Stimulated activated CD4-positive, alpha-beta T cell treated with anti-CD3 and anti-CD28 coated beads, Interleukin-12 subunit alpha, Interleukin-12 subunit beta, amount 100 ng/mL, for 4 hours (primary cell): ENCODE measurements around the gene LRRC4C.

Source experiments
- DNase-seq: peaks from one replicate; pipeline ENCODE4 v3.0.0-alpha.2; 2020

Gene LRRC4C

DNA sequence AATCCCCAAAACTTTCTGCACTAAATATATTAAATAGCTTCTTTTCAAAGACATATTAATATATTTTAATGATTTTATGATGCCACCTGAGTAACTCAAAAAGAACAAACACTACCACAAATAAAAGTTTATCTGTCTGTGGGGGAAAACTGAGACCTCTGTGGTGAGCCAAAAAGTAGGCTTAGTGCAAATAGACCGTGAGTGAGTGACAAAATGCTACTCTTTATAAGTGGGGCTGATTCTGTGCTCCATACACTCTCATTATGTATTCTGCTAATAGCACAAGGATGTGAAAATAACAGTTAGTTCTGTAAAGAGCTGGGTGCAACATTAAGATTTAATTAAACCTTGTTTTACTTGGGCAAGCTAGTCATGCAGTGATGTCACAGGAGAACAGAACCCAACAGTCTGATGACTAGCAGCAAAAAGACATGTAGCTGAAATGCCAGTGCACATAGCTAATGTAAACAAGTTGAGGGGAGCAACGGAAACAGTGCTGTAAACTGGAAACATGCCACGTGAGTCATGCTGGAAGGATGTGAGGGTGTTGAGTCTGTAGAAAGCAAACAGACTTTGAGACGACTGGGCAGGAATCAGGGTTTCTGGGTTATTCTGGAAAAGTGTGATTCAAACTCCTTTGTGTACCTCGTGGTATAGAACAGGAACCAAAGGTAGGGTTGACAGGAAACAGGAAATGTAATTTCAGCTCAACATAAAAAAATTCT is 1130.4 kb downstream of the LRRC4C start:
- no peak for DNase-seq

DNA sequence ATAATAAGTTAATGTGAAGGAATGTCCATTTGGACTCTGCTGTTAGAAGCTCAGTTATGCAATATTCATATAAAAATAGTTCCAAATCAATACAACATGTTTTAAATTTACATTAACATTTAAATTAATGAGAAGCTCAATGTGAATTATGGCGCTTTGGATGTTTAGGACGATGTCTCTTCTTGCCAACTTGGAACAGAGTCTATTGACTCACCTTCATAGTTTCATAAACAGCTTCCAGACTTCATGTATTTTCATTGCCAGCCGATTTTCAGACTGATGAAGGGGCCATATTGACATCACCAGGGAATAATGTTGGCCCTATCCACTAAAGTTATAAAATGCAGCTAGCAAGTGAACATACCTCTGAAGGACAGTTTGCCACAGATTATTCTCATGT is 1136.2 kb downstream of the LRRC4C start:
- DNase-seq = no peak

DNA sequence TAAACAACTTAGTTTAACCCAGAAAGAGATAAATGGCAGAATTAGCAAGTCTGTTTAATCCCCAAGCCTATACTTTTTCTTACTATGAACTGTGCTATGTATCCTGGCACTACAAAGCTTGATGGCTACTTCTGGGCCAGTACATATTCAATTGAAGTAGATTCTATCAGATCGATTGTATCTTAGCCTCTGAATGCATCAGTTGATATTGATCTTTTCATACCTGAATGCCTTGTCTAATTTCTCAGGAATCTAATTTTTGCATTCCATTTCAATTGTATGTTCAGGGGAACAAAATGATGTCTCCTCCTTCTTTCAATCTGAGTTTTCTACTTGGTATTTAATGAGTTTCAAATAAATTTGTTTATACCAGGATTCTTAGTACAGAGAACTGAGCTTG is 1137.9 kb downstream of the LRRC4C start:
- no peak for DNase-seq

DNA sequence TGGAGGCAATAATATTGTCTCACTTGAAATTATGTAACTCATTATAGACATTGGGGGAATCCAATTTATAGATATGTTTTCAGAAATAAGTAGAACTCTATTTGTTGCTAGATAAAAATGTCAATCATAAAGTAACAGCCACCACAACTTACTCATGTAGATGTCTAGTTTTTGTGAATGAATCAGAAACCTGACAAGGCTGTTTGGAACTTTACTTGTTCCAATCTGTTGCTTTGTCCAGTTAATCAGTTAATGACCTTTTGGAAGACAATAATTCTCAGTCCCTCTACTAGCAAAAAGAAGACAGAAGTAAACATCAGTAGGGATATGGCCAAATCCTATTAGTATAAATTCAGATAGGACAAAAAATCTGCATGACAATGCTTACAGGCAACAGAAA is 1143.3 kb downstream of the LRRC4C start:
- no peak for DNase-seq

DNA sequence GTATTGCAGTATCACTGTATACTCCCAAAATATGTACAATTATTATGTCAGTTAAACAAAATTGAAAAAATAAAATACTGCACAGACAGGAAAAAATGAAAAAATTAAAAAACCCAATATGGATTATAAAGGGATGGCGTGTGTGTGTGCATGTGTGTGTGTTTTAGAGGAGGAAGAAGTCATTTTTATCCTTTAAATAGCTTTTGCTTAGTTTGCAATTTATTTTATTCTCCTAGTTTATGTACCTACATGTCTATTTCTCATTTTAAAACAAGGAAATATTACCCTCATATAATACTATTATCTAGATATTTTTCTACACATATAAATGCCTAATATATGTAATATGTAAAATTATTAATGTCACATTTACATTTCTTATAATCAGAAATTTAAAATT is 1144.3 kb downstream of the LRRC4C start:
- DNase-seq = no peak

DNA sequence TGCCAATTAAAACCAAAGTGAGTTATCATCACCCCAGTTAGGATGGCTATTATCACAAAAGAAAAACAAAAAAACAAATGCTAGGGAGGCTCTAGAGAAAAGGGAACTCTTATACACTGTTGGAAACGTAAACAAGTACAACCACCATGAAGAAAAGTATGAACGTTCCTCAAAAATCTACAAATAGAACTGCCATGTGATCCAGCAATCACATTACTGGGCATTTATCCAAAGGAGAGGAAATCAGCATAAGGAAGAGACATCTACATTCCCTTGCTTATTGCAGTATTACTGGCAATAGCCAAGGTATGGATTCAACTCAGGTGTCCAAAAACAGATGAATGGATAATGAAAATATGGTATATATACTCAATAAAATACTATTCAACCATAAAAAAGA is 1145.1 kb downstream of the LRRC4C start:
- no peak for DNase-seq

DNA sequence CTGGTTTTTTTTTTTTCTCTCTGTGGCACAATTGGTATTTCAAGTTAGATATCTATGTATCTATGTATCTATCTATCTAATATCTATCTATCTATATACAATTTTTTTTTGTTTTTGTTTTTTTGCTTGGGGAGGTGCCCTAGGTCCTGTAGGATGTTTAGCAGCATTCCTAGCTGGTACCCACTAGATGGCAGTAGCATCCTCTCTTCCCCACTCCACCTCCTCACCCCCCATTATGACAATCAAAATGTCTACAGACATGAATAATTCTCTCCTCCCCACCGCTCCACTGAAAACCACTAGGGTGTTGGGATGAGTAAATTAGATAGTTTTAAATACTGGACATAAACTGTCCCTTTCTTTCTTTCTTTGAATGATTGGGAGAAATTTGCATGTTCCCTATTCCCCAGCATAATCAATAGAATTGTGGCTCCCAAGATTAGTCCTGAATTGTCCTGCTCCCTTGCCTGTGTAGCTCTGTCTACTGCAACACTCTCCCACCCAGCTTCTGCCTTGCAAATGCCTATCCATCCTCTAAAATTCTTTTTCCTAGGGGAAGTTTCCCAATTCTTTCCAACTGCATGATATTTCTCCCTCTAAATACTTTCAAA is 1152.4 kb downstream of the LRRC4C start:
- DNase-seq = no peak

DNA sequence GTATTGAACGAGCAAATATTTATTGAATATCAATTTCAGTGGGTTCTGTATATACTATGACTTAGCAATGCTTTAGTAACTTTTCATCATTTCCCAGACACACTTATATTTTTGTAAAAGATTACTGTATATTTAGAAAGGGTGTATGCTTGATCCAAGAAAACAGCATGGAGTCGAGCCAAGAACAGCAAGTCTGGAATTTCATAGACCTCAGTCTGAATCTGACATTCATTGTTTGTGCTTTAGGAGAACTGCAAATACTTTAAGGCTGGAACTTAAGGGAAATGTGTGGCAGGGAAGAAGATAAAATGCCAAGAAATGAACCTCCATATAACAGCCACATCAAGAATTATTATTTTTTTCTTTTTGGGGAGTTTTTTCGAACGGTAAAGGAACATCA is 1156.8 kb downstream of the LRRC4C start:
- no peak for DNase-seq

DNA sequence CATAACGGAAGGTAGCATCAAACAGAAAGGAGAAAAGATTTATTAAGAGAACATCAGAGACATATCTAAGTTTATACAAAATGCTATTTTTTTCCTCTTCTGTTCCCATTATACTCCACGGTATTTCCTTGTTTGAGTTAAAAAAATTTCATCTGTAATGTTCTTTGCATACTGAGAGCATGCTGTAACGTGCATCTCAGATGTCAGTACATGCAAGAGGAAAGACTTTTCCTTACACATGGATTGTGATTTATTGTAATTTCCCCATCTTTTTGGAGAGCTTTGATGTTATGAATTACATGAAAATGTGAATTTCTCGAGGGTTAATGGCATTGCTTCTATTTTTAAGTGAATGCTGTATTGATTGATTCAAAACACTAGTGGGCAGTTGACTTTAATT is 1164.0 kb downstream of the LRRC4C start:
- no peak for DNase-seq

DNA sequence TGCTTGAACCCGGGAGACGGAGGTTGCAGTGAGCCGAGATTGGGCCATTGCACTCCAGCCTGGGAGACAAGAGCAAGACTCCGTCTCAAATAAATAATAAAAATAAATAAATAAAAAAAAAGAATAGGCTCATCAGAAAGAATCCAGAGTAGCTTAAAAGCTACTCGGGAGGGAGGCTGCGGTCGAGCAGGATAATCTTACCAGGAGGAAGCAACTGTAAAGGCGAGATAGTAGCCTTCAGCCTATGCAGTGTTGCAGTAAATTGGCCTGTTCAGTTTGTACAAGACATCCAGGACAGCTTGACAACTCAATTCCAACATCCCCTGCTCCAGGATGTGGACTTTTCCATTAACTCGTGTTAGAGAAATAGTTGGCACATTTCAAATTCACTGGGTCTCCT is 1164.7 kb downstream of the LRRC4C start:
- no peak for DNase-seq

DNA sequence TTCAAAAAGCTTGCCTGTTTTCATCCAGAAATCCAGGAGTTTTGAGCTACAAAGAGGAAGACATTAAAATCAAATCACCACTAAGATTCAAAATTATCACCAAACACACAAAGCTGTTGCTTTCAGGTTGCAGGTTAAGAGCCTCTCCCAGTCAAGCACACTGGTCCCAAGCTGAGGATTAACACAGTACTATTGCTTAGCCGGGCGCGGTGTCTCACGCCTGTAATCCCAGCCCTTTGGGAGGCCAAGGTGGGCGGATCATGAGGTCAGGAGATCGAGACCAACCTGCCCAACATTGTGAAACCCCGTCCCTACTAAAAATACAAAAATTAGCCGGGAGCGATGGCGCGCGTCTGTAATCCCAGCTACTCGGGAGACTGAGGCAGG is 1165.1 kb downstream of the LRRC4C start:
- no peak for DNase-seq

DNA sequence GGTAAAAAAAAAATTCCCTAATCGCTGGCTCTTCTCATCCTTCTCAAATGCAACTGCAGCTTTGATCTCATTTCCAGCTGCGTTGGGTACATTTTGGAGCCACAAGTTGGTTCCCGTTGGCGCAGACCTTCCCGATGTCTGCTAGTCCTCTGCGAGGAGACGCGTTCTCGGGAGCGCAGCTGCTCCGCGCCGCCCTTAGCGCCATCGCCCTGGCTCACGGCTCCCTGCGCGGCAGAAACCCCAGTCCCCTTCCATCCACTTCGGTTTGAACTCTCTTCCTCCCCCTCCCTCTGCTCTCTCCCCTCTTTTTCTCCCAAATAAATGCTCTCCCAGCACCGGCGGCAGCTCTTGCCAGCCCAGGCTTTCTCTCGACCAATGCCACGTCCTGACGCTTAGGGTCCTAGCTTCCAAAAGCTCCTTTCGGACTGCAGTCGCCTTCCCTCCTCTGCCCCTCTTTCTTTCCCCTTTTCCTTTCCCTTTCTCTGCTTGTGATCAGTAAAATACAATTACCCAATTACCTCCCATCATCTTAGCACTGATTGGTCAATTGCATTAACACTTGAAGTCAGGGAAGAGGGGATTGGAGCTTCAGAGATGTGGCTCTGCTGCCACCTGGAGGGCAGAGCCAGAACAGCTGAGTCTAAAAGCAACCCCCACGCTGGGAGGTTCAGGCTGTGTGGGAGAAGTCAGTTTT is 1165.7 kb downstream of the LRRC4C start:
- DNase-seq = no peak

DNA sequence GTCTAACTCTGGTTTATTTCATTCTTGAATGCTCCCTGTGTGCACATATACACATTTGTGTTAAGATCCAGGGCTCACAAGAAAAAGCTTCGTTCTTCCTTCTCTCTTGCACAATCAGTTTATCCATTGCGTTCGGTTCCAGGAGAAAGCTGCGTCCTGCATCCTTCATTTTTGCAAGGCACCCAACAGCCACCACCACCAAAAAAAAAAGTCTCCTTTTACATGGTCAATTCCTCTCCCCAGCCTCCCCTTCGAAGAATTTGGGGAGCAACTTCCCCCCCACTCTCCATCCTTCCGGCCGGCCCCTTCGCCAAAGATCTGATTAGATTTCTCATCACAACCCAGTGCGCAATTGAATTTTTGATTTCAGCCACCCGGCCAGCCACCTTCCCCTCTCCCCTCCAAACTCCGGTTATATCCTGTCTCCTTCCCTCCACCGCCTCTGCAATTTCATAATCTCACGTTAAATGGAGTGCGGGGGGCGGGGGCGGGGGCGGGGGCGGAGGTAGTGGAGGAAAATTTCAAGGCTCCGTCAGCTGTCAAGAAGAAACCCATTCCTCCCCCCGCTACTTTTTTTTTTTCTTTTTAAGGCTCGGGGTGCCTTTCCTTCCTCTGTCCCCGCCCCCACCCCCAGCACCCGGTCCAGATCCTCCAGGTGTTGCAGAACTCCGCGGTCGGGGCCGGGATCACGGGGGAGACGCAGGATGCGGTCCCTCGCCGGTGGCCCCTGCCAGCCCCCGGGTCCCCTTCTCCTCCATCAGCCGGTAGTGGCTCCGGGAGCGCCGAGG is 1166.5 kb downstream of the LRRC4C start:
- no peak for DNase-seq

DNA sequence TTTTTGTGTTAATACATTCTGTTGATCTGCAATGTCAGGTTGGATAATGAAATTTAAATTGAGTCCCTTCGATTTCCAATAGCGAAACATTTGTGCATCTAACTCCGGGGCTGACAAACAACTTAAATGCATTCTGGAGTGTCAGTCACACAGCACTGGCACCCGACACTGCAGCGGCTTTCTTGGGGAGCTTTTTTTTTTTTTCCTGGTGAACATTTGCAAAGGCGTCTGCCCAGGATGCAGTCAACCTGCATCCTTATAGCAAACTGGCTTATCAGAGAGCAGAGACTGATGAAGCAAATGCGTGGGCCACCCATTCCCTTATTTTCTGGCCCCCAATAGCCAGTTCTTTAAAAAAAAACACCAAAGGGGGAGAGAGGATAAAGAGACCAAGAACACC is 1167.7 kb downstream of the LRRC4C start:
- DNase-seq = no peak

DNA sequence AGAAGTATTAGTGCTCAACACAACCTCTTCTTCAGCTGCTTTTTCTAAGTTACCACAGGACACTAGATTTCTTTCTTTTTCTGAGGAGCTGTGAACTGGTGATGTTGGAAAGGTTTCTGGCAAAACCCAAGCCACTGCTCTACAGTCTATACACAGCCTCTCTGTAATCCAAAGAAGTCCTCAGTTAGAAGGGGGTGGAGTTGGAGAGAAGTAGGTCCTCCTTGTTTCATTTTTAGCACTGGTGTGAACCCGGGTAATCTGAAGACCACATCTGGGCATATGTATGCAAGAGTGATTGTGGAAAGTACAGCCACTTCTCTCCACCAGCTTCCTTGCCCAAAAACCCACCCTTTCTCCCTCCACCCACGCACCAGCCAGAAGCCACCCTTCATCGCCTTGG is 1168.1 kb downstream of the LRRC4C start:
- no peak for DNase-seq

DNA sequence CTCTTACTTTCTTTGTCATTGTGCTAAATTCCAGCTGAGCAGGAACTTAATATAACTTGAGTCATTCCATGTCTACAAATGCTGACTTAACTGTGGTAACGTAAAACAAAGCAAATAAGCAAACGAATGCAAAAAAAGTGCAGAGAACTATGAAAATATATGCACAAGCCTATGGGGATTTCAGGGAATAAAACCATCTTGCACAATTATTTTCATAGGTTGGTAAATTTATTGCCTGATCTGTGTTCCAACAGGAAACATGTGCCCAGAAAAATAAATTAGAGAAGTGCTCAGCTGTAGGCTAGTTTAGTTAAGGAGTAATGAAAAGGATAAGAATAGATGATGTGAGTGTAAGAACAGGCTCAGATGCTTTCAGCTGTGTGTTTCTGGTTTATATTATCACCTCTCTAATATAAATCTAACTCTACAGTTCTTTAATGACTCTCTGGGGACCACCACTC is 1169.3 kb downstream of the LRRC4C start:
- no peak for DNase-seq

DNA sequence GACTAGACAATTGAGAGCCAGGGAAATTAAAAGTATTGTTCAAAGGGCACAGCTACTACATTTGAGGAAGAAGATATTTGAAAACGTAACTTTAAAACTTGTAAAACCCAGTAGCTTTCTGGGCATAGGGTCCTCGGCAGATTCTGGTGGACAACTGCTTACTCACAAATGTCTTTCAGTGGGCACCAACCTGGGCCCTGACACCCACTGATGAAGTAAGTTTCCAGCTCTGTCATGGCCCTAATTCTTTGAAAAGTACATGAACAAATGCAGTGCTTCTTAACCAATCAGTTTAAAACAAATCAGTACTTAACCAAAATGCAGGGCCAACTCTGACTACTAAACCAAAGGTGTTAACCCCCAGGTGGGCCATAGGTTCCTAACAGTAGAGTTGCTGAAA is 1170.1 kb downstream of the LRRC4C start:
- no peak for DNase-seq

DNA sequence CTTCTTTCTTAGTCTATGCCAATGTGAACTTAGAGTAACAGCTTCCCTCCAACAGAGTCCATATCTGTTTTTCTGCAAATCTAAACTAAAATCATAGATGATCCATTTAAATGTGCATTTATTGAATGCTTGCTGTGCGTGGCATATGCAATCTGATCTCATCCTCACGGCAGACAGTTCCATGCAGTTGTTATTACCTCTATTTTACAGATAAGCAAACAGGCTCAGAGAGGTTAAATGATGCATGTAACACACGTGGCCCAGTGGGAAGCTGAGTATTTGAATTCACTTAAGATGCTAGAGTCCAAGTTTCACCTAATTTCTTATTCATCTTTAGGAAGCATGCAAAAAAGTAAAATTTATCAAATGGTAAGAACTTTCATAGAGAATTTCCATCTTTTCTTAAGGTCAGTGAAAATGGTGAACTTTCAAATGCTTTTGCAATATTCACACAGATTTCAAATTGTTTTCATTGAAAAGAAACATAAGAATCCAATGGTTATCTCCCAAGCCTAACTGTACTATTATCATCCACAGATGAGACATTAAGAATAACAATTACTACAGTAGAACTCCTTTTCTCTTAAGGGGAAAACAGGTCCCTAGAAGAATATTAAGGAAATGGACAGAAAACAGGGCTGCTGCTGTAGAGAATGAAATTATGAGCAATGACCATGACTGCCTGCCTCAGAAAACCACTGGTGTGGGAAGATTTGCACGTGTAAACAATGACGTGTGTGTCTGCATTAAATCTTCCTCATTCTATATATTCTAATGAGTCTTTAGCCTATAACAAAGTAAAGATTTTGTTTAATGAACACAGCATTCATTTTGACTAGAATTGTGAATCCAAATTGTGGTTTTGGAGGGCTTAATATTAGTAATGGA is 1171.3 kb downstream of the LRRC4C start:
- DNase-seq = no peak

DNA sequence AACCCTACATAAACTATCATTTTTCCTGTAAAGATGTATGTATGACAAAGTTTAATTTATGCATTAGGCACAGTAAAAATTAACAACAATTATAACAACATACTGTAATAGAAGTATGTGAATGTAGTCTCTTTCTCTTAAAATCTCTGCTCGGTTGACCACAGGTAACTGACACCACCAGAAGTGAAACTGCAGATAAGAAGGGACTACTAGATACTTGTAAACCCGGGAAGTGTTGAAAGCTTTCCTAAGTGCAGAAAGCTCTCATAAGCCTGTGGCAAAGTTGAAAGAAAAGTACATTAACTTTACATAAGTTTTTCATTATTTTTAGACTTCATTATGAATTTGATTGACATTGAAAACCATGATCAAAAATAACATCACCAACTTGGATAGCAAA is 1173.3 kb downstream of the LRRC4C start:
- no peak for DNase-seq

DNA sequence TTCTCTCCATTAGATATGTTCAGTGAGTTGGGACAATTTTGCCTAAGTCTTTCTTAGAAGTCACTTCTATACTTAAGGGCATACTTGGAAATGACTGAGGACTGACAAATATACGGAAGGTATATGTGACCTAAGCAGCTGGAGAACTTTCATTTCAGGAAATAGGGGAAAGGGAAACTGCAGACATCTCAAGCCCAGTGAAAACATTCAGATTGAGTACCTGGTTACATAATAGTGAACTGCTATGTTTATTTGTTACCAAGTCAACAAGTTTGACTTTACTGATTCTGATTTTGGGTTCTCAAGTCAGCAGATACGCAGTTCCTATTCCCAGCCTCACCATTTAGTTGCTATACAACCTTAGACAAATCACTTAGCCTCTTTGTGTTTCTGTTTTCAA is 1173.9 kb downstream of the LRRC4C start:
- no peak for DNase-seq

DNA sequence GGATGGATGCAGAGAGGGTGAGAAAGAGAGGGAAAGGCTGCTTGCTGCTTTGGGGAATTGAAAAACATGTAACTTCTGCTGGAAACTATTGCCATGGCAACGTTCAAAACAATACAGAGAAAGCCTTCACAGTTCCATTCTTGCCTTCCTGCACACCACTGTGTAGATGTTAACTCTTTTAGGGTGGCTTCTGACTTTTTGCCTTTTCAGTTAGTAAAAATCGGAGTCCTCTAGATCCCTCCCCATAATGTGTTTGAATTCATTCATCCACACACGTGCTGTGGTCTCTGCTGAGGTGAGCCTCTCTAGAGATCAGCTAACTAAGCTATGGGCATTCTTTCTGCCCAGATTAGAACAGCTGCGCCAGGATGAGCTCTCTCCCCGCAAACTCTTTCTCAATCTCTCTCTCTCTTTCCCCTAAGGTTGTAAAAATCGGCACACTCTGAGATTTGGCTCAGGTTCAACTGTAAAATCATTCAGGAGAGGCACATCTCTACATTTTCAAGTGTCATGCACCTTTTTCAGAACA is 1178.3 kb downstream of the LRRC4C start:
- DNase-seq = no peak
